Stimulated activated effector memory CD8-positive, alpha-beta T cell treated with anti-CD3 and anti-CD28 coated beads, Interleukin-12 subunit alpha, Interleukin-12 subunit beta, amount 100 ng/mL, for 72 hours (primary cell): ENCODE data around the gene RPL7A.

ENCODE experiments used
- ATAC-seq: fragments of 150-1000 bp; cut with Tn5 transposase; 2 replicates; pipeline ENCODE4 v1.10.0; 2021
- DNase-seq, 2 donors: peaks; one replicate each; pipeline ENCODE4 v3.0.0; 2021 to 2022; ENCODE audit warnings: low spot score in 2 of 2
- H3K27ac Mint-ChIP-seq: one replicate; pipeline ENCODE4 v1.8.0; 2022; ENCODE audit warnings: mild to moderate bottlenecking, mixed read lengths
- H3K36me3 Mint-ChIP-seq: one replicate; pipeline ENCODE4 v1.8.0; 2022; ENCODE audit warnings: mild to moderate bottlenecking, mixed read lengths
- H3K4me1 Mint-ChIP-seq: one replicate; pipeline ENCODE4 v1.8.0; 2022; ENCODE audit warnings: mixed read lengths
- H3K4me3 Mint-ChIP-seq: one replicate; pipeline ENCODE4 v1.8.0; 2022; ENCODE audit warnings: mild to moderate bottlenecking, mixed read lengths
- H3K9me3 Mint-ChIP-seq: one replicate; pipeline ENCODE4 v1.8.0; 2022; ENCODE audit warnings: mixed read lengths

Gene RPL7A

DNA sequence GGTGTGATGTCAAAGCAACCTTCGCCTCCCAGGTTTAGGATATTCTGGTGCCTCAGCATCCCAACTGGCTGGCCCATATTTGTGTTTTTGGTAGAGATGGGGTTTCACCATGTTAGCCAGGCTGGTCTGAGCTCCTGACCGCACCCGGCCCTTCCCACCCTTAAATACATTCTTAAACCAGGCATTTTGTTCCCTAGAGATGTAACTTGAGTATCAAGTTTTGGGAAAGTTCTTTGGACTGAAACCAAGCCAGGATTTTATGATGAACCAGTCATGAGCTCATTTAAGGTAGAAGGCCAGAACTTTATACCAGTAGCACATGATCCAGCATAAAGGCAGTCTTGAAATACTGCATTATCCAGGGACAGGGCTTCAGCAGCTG, 3.5 kb downstream of the RPL7A start:
- Mint-ChIP-seq H3K9me3 (no peaks in the 10 kb centered on the region), H3K27ac (peak overlapping the region; percentile 52), H3K36me3 (peaks cover 79% of the 10 kb centered on the region), H3K4me3 (no peak overlapping the region), H3K4me1 (peaks cover 56% of the 10 kb centered on the region)
- no peak for DNase-seq
- no peak for ATAC-seq

DNA sequence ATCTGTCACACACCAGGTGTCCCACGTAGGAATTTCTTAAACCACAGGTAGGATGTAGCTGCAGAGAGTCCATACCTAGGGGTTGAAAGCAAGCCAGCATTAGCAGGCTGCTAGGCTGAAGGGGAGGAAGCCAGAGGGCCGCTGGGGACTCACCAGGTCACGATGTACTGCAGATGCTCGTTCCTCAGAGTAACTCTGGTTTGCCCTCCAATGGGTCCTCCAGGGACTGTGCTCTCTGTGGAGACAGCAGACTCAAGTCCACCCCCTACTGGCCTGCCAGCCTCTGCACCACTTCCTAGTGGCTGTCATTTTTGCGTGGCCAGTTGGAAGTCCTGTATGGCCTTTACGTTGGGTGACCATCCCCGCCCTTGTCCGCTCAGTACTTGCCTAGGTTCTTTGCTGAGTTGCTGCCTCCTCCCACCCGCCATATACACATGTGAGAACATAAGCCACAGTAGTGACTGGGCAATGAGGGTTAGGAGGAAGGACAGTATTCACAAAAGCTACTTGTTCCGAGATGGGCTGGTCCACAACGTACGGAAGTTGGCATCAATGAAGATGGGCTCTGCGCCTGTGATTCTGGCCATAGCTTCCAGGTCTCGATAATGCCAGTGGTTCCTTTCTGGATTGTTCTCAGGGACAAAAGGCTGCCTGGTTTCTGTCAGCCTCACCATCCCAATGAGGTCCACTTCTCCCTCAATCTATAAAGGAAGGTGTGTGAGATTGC, 4.1 kb downstream of the RPL7A start:
- H3K4me3 Mint-ChIP-seq = no peak overlapping the region
- DNase-seq = no peak
- no peak for ATAC-seq
- peaks cover 79% of the 10 kb centered on the region for H3K36me3 Mint-ChIP-seq
- no peaks in the 10 kb centered on the region for H3K9me3 Mint-ChIP-seq
- H3K4me1 Mint-ChIP-seq = peaks cover 53% of the 10 kb centered on the region
- peak overlapping the region; percentile 52 for H3K27ac Mint-ChIP-seq

- DNase-seq (no peak), ATAC-seq (no peak)
- Mint-ChIP-seq H3K4me3 (no peak overlapping the region), H3K27ac (peak overlapping the region; percentile 88), H3K36me3 (peaks cover 80% of the 10 kb centered on the region), H3K9me3 (no peaks in the 10 kb centered on the region), H3K4me1 (peaks cover 57% of the 10 kb centered on the region)
Measured at GRCh38 chr9:133352635-133353340, 4.8 kb downstream of the RPL7A start.

DNA sequence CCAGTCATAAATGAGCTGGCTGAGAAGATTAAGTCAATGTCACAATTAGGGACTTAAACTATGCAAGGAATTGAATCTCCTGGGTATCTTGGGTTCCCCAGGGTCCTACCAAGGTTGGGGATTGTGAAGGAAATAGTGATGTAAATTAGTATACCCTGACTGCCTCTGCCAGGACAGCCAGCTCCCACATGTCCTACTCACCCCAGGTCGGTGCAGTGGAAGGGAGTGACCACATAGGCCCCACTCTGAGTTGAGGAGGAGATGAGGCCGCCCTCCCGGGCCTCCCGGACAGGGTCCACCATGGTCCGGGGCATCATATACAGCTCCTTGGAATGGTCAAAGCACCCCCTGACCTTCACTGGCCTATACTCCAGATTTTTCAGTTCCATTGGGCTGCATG, 5.5 kb downstream of the RPL7A start:
- Mint-ChIP-seq H3K27ac (peak overlapping the region; percentile 88), H3K4me1 (peaks cover 57% of the 10 kb centered on the region), H3K9me3 (no peaks in the 10 kb centered on the region), H3K36me3 (peaks cover 80% of the 10 kb centered on the region), H3K4me3 (no peak overlapping the region)
- DNase-seq = no peak
- no peak for ATAC-seq

GRCh38 chr9:133354766-133355165, 6.7 kb downstream of the RPL7A start:
- DNase-seq = no peak
- peak overlapping the region; percentile 81 for H3K4me3 Mint-ChIP-seq
- ATAC-seq = no peak
- H3K36me3 Mint-ChIP-seq = peaks cover 80% of the 10 kb centered on the region
- H3K27ac Mint-ChIP-seq = peak overlapping the region; percentile 89
- peaks cover 57% of the 10 kb centered on the region for H3K4me1 Mint-ChIP-seq
- no peaks in the 10 kb centered on the region for H3K9me3 Mint-ChIP-seq

DNA sequence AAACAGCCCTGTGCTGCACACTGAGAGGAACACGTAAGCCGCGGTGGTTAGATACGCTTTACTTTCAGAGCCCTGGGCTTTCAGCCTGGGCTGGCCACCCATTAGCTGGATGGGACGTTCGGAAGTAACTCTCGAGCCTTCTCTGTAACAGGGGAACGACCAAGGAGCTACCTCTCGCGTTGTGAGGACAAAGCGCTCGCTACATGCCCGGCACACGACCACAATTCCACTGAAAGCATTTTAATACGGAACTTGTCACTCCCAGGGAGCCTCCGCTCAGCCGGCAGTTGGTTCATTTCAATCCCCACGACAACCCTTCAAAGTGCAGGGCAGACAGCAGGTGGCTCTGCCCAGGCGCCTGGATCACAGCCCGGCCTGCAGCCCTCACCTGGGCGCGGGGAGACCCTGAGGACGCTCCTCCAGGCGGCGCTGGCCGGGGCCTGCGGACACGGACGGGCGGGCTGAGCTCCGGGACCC, 7.9 kb downstream of the RPL7A start:
- DNase-seq (no peak), ATAC-seq (peak; percentile 47)
- Mint-ChIP-seq H3K27ac (peak overlapping the region; percentile 89), H3K4me1 (peaks cover 59% of the 10 kb centered on the region), H3K9me3 (no peaks in the 10 kb centered on the region), H3K36me3 (peaks cover 80% of the 10 kb centered on the region), H3K4me3 (peak overlapping the region; percentile 81)

DNA sequence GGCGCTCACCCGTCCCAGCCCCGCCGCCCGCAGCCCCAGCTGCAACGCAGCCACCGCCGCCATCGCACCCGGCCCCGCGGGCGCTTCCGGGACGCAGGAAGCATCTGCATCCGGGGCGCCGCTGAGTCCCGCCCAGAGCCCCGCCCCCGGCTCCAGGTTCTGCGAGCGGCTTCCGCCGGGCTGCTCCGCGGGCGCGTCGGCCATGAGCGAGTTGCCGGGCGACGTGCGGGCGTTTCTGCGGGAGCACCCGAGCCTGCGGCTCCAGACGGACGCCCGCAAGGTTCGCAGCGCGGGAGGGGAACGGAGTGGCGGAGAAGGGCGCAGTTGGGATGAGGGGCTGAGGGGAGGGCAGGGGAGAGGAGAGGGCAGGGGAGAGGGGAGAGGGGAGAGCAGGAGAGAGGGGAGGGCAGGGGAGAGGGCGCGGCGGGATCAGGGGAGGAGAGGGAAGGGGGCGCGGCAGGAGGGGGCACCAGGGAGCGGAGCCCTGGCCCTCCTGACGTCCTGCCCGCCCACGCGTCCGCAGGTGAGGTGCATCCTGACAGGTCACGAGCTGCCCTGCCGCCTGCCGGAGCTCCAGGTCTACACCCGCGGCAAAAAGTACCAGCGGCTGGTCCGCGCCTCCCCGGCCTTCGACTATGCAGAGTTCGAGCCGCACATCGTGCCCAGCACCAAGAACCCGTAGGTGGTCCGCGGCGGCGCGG, 8.5 kb downstream of the RPL7A start, which contains the start of the genes SURF1 and SURF2:
Gene SURF1, minus strand, starts transcription at position 97 of the 701 bp plus-strand sequence. Its CDS starts 34 bp downstream, at position 63.
Gene SURF2, plus strand, starts transcription at position 160 of the 701 bp plus-strand sequence. Its CDS starts 43 bp downstream, at position 203.
- H3K4me1 Mint-ChIP-seq = peaks cover 65% of the 10 kb centered on the region
- H3K27ac Mint-ChIP-seq = peak within 1 kb of the TSS; percentile 89
- H3K9me3 Mint-ChIP-seq = no peaks in the 10 kb centered on the region
- DNase-seq = peak; percentile 78 to 89
- peaks cover 80% of the 10 kb centered on the region for H3K36me3 Mint-ChIP-seq
- H3K4me3 Mint-ChIP-seq = peak within 1 kb of the TSS; percentile 81
- ATAC-seq = peak; percentile 88

- Mint-ChIP-seq H3K36me3 (peaks cover 80% of the 10 kb centered on the region), H3K27ac (peak overlapping the region; percentile 89), H3K4me3 (peak overlapping the region; percentile 81), H3K4me1 (peaks cover 76% of the 10 kb centered on the region), H3K9me3 (no peaks in the 10 kb centered on the region)
- no peak for ATAC-seq
- DNase-seq = no peak
Measured at GRCh38 chr9:133357656-133358055, 9.6 kb downstream of the RPL7A start.

- Mint-ChIP-seq H3K36me3 (peaks cover 88% of the 10 kb centered on the region), H3K9me3 (no peaks in the 10 kb centered on the region), H3K4me3 (peak overlapping the region; percentile 81), H3K27ac (peak overlapping the region; percentile 89), H3K4me1 (peaks cover 82% of the 10 kb centered on the region)
- ATAC-seq (no peak), DNase-seq (peak in 1 of 2 donors; percentile 72)
Measured at GRCh38 chr9:133359399-133360175, 11.6 kb downstream of the RPL7A start.

DNA sequence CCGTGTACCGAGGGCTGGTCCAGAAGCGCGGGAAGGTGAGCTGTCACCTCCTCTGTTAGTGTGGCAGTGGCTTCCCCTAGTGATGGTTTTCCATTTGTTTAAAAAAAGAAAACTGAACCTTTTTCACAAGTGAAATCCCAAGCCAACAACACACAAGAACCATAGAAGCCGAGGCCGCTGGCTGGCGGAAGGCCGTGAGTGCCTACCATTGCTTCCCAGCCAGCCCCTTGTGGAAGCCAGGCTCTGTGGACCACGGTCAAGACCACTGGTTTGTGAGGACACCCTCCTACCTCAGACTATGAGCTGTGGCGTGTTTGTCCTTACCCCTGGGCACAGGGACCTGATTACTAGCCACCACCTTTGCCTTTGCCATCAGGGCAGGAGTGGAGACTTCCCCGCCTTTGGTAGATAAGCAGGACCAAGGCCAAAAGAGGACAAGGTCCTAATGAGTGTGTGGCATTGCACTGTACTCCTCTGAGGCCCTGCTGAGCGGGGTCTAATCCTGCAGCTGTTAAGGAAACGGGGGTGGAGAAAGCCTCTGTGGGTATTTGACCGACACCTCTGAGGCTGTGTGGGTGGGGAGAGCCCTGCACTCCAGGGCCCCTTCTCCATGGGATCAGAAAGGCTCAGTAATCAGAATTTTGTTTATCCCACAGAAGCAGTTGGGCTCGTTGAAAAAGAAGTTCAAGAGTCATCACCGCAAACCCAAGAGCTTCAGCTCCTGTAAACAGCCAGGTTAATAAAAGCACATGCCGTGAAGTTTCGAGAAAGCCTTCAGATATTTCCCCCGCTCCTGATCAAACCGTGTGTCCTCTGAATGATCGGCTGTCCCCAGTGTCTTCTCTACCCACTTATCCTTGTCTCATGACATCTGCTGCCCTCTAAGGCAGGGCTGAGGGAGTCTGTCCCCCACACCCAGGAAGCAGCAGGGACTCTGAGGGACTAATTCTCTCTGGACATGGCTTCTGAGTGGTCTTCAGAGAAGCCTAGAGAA, 12.7 kb downstream of the RPL7A start:
- Mint-ChIP-seq H3K4me1 (peaks cover 80% of the 10 kb centered on the region), H3K27ac (peak overlapping the region; percentile 89), H3K36me3 (peaks cover 98% of the 10 kb centered on the region), H3K9me3 (no peaks in the 10 kb centered on the region), H3K4me3 (no peak overlapping the region)
- ATAC-seq (no peak), DNase-seq (no peak)

DNA sequence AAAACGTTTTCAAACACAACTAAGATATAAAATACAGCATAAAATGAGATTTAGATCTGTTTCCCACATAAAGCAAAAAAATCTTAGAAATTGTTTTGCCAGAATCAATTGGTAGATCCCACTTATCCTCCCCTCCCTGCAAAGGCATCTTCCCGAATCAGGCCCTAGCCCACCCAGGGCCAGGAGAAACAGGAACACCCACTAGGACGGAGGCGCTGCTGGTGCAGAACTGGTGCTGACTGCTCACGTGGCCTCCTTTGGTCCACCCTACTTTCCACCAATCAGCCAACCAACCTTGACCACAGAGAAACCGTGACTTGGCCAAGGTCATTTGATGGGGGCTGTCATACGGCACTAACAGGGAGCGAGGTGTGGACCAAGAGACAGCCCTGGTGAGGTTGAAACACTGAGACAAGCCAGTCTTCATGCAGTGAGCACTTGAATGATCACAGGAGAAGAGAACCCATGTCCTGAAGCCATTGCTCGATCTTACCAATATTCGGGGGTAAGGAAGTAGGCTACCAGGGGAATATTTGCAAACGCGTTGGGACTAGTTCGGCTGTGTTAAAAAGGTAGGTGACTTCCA, 13.6 kb downstream of the RPL7A start:
- Mint-ChIP-seq H3K9me3 (no peaks in the 10 kb centered on the region), H3K4me3 (no peak overlapping the region), H3K4me1 (peaks cover 84% of the 10 kb centered on the region), H3K36me3 (peaks cover 100% of the 10 kb centered on the region), H3K27ac (peak overlapping the region; percentile 89)
- DNase-seq = no peak
- ATAC-seq = no peak

GRCh38 chr9:133362359-133363044, 14.5 kb downstream of the RPL7A start:
- no peak overlapping the region for H3K4me3 Mint-ChIP-seq

GRCh38 chr9:133366435-133366834, 18.4 kb downstream of the RPL7A start:
- DNase-seq (no peak), ATAC-seq (no peak)
- Mint-ChIP-seq H3K36me3 (peaks cover 100% of the 10 kb centered on the region), H3K4me1 (peaks cover 83% of the 10 kb centered on the region), H3K9me3 (no peaks in the 10 kb centered on the region), H3K4me3 (no peak overlapping the region), H3K27ac (no peak overlapping the region)

More at GRCh38 chr9:133362359-133363044, 14.5 kb downstream of the RPL7A start:
- DNase-seq (no peak), ATAC-seq (no peak)
- Mint-ChIP-seq H3K27ac (peak overlapping the region; percentile 89), H3K9me3 (no peaks in the 10 kb centered on the region), H3K36me3 (peaks cover 100% of the 10 kb centered on the region), H3K4me1 (peaks cover 85% of the 10 kb centered on the region)
